T-cell (primary cell): ENCODE measurements around the gene KRTAP10-10. TPM values are rescaled to one million over a fixed set of nuclear protein-coding genes. Genes with fewer than 3 reads are reported as not detected.

Experiments
- ATAC-seq, 4 experiments: fragments of 200-7000 bp in 3 of 4; fragments of 150-1000 bp in 1 of 4; cut with Tn5 transposase; replicated peaks in 1 of 4; 1 replicate in 3 of 4; 2 replicates in 1 of 4; pipeline ENCODE4 v1.10.0; 2021; ENCODE audit warnings: moderate library complexity in 3 of 4, mild to moderate bottlenecking in 2 of 4, moderate number of reproducible peaks in 1 of 4
- CTCF ChIA-PET, 2 donors: fragments of 300-600 bp; sonication (Branson Sonifier 250); formaldehyde crosslinking; loops; one replicate each; lab custom pipeline; 2022; ENCODE audit warnings: antibody characterized with exemption in 2 of 2; lab: Charles Lee
- POLR2A ChIA-PET, 2 donors: fragments of 300-600 bp; sonication (Branson Sonifier 250); formaldehyde crosslinking; loops; one replicate each; lab custom pipeline; 2022; ENCODE audit warnings: antibody characterized with exemption in 2 of 2; lab: Charles Lee
- DNase-seq, 35 experiments: peaks; one replicate each; pipeline versions ENCODE4 v3.0.0 to v3.0.0-alpha.2; 2013 to 2023
- H3K27ac ChIP-seq: one replicate; pipeline ENCODE4 v1.5.1; 2013; ENCODE audit warnings: low read length
- H3K27me3 ChIP-seq, 2 experiments: replicated peaks in 1 of 2; 1 replicate in 1 of 2; 2 replicates in 1 of 2; pipeline versions ENCODE4 v1.6.1 to v1.7.0; 2013; ENCODE audit warnings: low read length in 1 of 2, mixed read lengths in 1 of 2; ENCODE audit not compliant: control insufficient read depth in 2 of 2, insufficient read depth in 2 of 2; ENCODE audit errors: extremely low read depth in 1 of 2
- H3K36me3 ChIP-seq, 2 donors: 1 replicate in 1 of 2; 2 replicates in 1 of 2; pipeline versions ENCODE4 v1.6.1 to v1.7.0; 2013; ENCODE audit warnings: low read length in 1 of 2; ENCODE audit not compliant: control insufficient read depth in 2 of 2, insufficient read depth in 1 of 2; ENCODE audit errors: extremely low read depth in 1 of 2
- H3K4me1 ChIP-seq, 2 experiments: 1 replicate in 1 of 2; 2 replicates in 1 of 2; pipeline versions ENCODE4 v1.6.1 to v1.7.0; 2013; ENCODE audit warnings: low read length in 2 of 2, mixed read lengths in 1 of 2; ENCODE audit not compliant: insufficient read depth in 2 of 2, control insufficient read depth in 1 of 2; ENCODE audit errors: extremely low read depth in 1 of 2
- H3K4me3 ChIP-seq, 2 donors: 1 replicate in 1 of 2; 2 replicates in 1 of 2; pipeline versions ENCODE4 v1.5.1 to v1.7.0; 2013; ENCODE audit warnings: mild to moderate bottlenecking in 2 of 2, low read length in 1 of 2, moderate library complexity in 1 of 2; ENCODE audit not compliant: control insufficient read depth in 1 of 2; ENCODE audit errors: extremely low read depth in 1 of 2
- H3K9me3 ChIP-seq: 2 replicates; pipeline ENCODE4 v1.7.0; 2013
- H3K27ac Mint-ChIP-seq, 2 donors: one replicate each; pipeline ENCODE4 v1.8.0; 2020 to 2021; ENCODE audit warnings: mild to moderate bottlenecking in 2 of 2, mixed read lengths in 2 of 2
- H3K27me3 Mint-ChIP-seq, 2 donors: one replicate each; pipeline ENCODE4 v1.8.0; 2021 to 2022; ENCODE audit warnings: mixed read lengths in 2 of 2
- H3K36me3 Mint-ChIP-seq: one replicate; pipeline ENCODE4 v1.8.0; 2021; ENCODE audit warnings: mixed read lengths
- H3K4me1 Mint-ChIP-seq, 3 donors: one replicate each; pipeline ENCODE4 v1.8.0; 2020 to 2022; ENCODE audit warnings: mixed read lengths in 3 of 3, mild to moderate bottlenecking in 1 of 3
- H3K4me3 Mint-ChIP-seq, 3 donors: one replicate each; pipeline ENCODE4 v1.8.0; 2020 to 2022; ENCODE audit warnings: mild to moderate bottlenecking in 3 of 3, mixed read lengths in 3 of 3, moderate library complexity in 3 of 3
- H3K9me3 Mint-ChIP-seq, 3 donors: one replicate each; pipeline ENCODE4 v1.8.0; 2020 to 2022; ENCODE audit warnings: mixed read lengths in 3 of 3
- WGBS: methylation state at CpG from one replicate; pipeline ENCODE4 v1.1.5; 2013; ENCODE audit warnings: missing lambda C conversion rate; ENCODE audit not compliant: insufficient coverage; 5-methylcytosine and 5-hydroxymethylcytosine counted together
- total RNA-seq, 35 experiments: library from RNA in 6 of 35; stranded (reverse) in 6 of 35; fragments of 120-200 nt in 1 of 35; gene quantifications; one replicate each; pipeline versions ENCODE4 v1.2.1 to v1.2.4 and lab custom pipeline; 2013 to 2026

The KRTAP10-10 gene
- total RNA-seq, 5 donors from 2014 or later (not counting 1 experiment from before 2014, with no cell fraction given) = not detected

DNA sequence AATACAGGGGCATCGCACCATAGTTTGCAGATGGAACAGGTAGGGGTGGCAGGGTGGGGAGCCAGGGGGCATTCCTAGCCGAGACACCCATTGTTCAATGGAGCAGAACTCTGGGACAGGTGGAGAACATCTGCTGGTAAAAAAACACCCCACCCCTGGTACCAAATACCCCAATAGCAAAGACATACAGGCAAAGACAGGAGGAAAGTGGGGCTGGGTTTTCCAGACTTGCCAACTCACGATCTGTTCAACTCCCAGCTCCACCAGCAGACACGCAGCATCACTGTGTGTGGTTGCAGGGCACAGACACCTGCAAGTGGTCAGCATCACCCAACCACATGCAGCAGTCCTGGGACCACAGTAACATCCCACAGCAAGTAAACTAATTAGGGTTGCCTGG is 25.6 kb upstream of the KRTAP10-10 start:
- Mint-ChIP-seq H3K36me3 (peaks cover 5% of the 10 kb centered on the region), H3K27me3 (peaks cover 4% of the 10 kb centered on the region in 2 donors), H3K9me3 (peaks cover 12 to 28% (median 16%) of the 10 kb centered on the region in 3 donors), H3K4me3 (no peak overlapping the region), H3K27ac (no peak overlapping the region), H3K4me1 (peaks cover 11 to 18% (median 16%) of the 10 kb centered on the region in 3 donors)
- H3K27me3 ChIP-seq = peaks cover 0 to 9% of the 10 kb centered on the region in 2 experiments
- H3K36me3 ChIP-seq = no peaks in the 10 kb centered on the region
- ATAC-seq (no peak), DNase-seq (no peak)
- H3K4me1 ChIP-seq = peaks cover 0 to 10% of the 10 kb centered on the region in 2 experiments
- ChIA-PET CTCF (no interaction called here), POLR2A (no interaction called here)
- H3K9me3 ChIP-seq = no peaks in the 10 kb centered on the region
- no peak overlapping the region for H3K4me3 ChIP-seq
- H3K27ac ChIP-seq = no peak overlapping the region
- 94% methylated on average over 2 of the region's 4 CpGs for WGBS

DNA sequence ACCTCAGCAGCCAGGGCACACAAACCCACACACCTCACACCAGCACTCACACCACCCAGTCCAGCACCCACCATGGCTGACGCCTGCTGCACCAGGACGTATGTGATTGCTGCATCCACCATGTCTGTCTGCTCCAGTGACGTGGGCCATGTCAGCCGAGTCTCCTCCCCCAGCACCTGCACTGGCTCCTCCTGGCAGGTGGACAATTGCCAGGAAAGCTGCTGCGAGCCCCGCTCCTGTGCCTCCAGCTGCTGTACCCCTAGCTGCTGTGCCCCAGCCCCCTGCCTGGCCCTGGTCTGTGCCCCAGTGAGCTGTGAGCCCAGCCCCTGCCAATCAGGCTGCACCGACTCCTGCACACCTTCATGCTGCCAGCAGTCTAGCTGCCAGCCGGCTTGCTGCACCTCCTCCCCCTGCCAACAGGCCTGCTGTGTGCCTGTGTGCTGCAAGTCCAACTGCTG is 25.1 kb upstream of the KRTAP10-10 start, which contains the start of gene KRTAP10-8:
Gene KRTAP10-8 (plus strand): TSS at position 51 of the 458 bp plus-strand sequence. CDS start 22 bp downstream, at position 73.
- no peaks in the 10 kb centered on the region for H3K9me3 ChIP-seq
- Mint-ChIP-seq H3K27me3 (peaks cover 2 to 3% of the 10 kb centered on the region in 2 donors), H3K27ac (no peak within 1 kb of the TSS), H3K36me3 (peaks cover 4% of the 10 kb centered on the region), H3K4me3 (no peak within 1 kb of the TSS), H3K9me3 (peaks cover 12 to 27% (median 16%) of the 10 kb centered on the region in 3 donors), H3K4me1 (peaks cover 15 to 23% (median 21%) of the 10 kb centered on the region in 3 donors)
- no peak within 1 kb of the TSS for H3K4me3 ChIP-seq
- peaks cover 0 to 9% of the 10 kb centered on the region in 2 experiments for H3K27me3 ChIP-seq
- no peak for ATAC-seq
- ChIA-PET POLR2A (no interaction called here), CTCF (no interaction called here)
- H3K4me1 ChIP-seq = peaks cover 0 to 15% of the 10 kb centered on the region in 2 experiments
- no peaks in the 10 kb centered on the region for H3K36me3 ChIP-seq
- WGBS = 95% methylated on average over 6 of the region's 8 CpGs
- no peak for DNase-seq
- H3K27ac ChIP-seq = no peak within 1 kb of the TSS

DNA sequence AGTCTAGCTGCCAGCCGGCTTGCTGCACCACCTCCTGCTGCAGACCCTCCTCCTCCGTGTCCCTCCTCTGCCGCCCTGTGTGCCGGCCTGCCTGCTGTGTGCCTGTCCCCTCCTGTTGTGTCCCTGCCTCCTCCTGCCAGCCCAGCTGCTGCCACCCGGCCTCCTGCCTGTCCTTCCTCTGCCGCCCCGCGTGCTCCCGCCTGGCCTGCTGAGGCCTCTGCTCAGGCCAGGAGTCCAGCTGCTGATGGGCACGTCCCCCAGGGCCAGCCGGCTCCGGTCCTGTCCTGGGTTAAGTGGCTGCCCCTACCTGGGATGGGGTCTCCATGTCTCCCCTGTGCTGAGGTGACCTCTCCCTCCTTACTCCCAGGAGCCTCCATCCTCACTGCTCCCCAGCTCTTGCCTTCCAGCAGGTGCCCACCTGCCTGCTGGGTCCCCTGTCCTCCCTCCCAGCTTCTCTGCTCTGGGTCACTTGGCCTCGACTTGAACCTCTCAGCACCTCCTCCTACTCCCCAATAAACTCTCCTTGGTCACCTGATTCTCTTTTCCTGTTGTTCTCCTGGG is 24.4 kb upstream of the KRTAP10-10 start:
- Histone ChIP-seq H3K9me3 (no peaks in the 10 kb centered on the region), H3K4me3 (no peak overlapping the region), H3K4me1 (peaks cover 4 to 22% of the 10 kb centered on the region in 2 experiments), H3K27ac (no peak overlapping the region), H3K36me3 (no peaks in the 10 kb centered on the region), H3K27me3 (peaks cover 0 to 9% of the 10 kb centered on the region in 2 experiments)
- ChIA-PET CTCF (no interaction called here), POLR2A (no interaction called here)
- H3K27me3 Mint-ChIP-seq = peaks cover 1 to 2% of the 10 kb centered on the region in 2 donors
- peaks cover 4% of the 10 kb centered on the region for H3K36me3 Mint-ChIP-seq
- DNase-seq (no peak), ATAC-seq (no peak)
- no peak overlapping the region for H3K4me3 Mint-ChIP-seq
- 83% methylated on average over 12 of the region's 13 CpGs for WGBS
- peaks cover 12 to 27% (median 16%) of the 10 kb centered on the region in 3 donors for H3K9me3 Mint-ChIP-seq
- H3K4me1 Mint-ChIP-seq = peaks cover 22 to 30% (median 28%) of the 10 kb centered on the region in 3 donors
- peak overlapping the region in 1 of 2 donors; percentile 52 for H3K27ac Mint-ChIP-seq

DNA sequence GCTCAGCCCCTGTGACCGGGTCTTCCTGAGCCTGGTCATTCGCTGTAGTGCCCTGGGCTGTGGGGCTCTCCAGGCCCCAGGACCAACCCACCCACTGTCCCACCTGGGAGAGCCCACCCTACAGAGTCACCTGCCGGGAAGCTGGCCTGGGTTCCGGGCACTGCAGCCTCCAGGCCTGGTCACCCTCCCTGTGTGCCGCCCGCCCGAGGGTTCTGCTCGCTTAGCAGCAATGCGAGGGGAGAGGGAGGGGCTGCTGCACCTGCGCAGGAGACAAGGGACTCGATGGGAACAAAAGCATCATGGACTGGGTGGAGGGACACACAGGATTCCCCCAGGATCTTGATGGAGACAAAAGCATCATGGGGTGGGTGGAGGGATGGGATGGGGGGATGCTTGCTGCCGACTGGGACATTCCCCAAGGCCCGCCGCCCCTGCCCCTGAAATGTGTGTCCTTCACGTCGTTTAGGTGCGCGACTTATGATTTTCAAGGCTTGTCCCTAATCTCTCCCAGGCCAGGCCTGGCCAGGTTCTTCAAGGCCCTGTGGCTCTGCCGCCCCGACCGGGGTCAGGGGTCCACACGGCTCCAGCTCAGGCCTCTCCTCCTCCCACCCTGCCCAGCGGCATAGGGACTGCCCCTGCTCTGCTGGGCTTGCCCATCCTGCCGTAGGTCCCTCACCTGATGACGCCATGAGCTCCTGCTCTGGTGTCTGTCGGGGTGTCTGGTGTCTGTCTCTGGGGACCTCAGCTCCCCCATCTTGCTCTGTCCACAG is 23.6 kb upstream of the KRTAP10-10 start:
- H3K27ac ChIP-seq = no peak overlapping the region
- no peaks in the 10 kb centered on the region for H3K36me3 ChIP-seq
- Mint-ChIP-seq H3K27me3 (no peaks in the 10 kb centered on the region), H3K9me3 (peaks cover 12 to 27% (median 16%) of the 10 kb centered on the region in 3 donors), H3K36me3 (peaks cover 4% of the 10 kb centered on the region), H3K27ac (no peak overlapping the region), H3K4me1 (peaks cover 30 to 38% (median 36%) of the 10 kb centered on the region in 3 donors), H3K4me3 (no peak overlapping the region)
- ChIA-PET CTCF (no interaction called here), POLR2A (no interaction called here)
- no peaks in the 10 kb centered on the region for H3K9me3 ChIP-seq
- H3K4me1 ChIP-seq = peaks cover 11 to 31% of the 10 kb centered on the region in 2 experiments
- H3K27me3 ChIP-seq = peaks cover 0 to 9% of the 10 kb centered on the region in 2 experiments
- H3K4me3 ChIP-seq = no peak overlapping the region
- 93% methylated on average over 25 of the region's 26 CpGs for WGBS
- no peak for DNase-seq
- no peak for ATAC-seq

DNA sequence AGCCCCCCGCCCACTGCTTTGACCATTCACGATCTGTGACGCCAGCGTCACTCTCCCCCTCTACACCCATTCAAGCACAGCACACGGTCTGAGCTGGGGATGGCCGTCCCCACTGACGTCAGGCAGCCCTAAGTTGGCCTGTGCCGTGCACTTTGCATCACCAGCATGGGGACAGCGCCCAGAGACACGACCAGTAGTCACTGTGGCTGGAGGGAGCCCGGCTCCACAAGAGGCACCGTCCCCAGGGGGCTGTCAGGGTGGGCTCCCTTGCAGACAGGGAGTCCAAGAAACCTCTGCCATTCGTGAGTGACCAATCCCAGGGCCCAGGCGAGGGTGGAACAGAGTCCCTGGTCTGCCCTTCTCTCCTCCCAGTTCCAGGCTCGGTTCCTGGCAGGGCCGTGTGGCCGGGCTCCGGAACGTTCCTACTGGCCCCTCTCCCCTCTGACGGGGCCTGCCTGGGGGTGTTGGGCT is 23.0 kb upstream of the KRTAP10-10 start:
- no peak for DNase-seq
- Histone ChIP-seq H3K4me3 (no peak overlapping the region), H3K4me1 (peaks cover 15 to 37% of the 10 kb centered on the region in 2 experiments), H3K36me3 (no peaks in the 10 kb centered on the region), H3K27ac (no peak overlapping the region), H3K9me3 (no peaks in the 10 kb centered on the region), H3K27me3 (peaks cover 0 to 9% of the 10 kb centered on the region in 2 experiments)
- ChIA-PET POLR2A (no interaction called here), CTCF (no interaction called here)
- peaks cover 7% of the 10 kb centered on the region for H3K36me3 Mint-ChIP-seq
- ATAC-seq = no peak
- H3K4me1 Mint-ChIP-seq = peaks cover 36 to 44% (median 42%) of the 10 kb centered on the region in 3 donors
- no peaks in the 10 kb centered on the region for H3K27me3 Mint-ChIP-seq
- no peak overlapping the region for H3K27ac Mint-ChIP-seq
- WGBS = 85% methylated on average over 14 of the region's 20 CpGs
- peaks cover 10 to 25% (median 14%) of the 10 kb centered on the region in 3 donors for H3K9me3 Mint-ChIP-seq
- H3K4me3 Mint-ChIP-seq = no peak overlapping the region

DNA sequence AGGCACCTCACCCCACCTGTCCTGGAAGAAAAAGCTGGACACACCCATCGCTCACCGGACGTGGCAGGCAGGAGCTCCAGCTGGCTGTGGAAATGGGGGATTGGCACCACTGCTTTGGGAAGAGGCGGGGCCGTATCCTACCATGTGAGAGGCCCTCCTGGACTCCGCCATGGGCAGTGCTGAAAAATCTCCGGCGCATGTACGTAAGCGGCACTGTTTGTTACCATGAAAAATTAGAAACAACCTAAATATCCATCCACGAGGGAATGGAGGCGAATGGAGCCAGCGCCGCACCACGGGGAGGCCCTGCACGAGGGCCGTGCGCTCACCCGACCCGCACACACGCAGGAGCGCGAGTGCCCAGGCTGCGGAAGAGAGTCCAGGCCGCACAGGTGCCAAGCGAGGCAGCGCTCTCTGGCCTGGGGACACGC is 22.2 kb upstream of the KRTAP10-10 start:
- H3K27me3 ChIP-seq = peaks cover 0 to 9% of the 10 kb centered on the region in 2 experiments
- peaks cover 11 to 25% (median 12%) of the 10 kb centered on the region in 3 donors for H3K9me3 Mint-ChIP-seq
- H3K27me3 Mint-ChIP-seq = no peaks in the 10 kb centered on the region
- H3K36me3 Mint-ChIP-seq = peaks cover 11% of the 10 kb centered on the region
- DNase-seq = no peak
- no peak overlapping the region for H3K27ac ChIP-seq
- peaks cover 5% of the 10 kb centered on the region for H3K9me3 ChIP-seq
- H3K4me1 ChIP-seq = peaks cover 17 to 42% of the 10 kb centered on the region in 2 experiments
- no peak overlapping the region for H3K4me3 Mint-ChIP-seq
- peaks cover 44 to 52% (median 50%) of the 10 kb centered on the region in 3 donors for H3K4me1 Mint-ChIP-seq
- H3K4me3 ChIP-seq = no peak overlapping the region
- 94% methylated on average over 10 of the region's 28 CpGs for WGBS
- ChIA-PET POLR2A (no interaction called here), CTCF (no interaction called here)
- no peak overlapping the region for H3K27ac Mint-ChIP-seq
- H3K36me3 ChIP-seq = no peaks in the 10 kb centered on the region
- no peak for ATAC-seq
